Adipocyte (in vitro differentiated cells): ENCODE measurements around the gene CMIP.

ENCODE experiments used
- DNase-seq: peaks from one replicate; pipeline ENCODE4 v3.0.0-alpha.2; 2015; ENCODE audit warnings: low read depth
- H3K27me3 ChIP-seq: replicated peaks from 2 replicates; pipeline ENCODE4 v1.7.0; 2013; ENCODE audit warnings: mild to moderate bottlenecking, low read length, moderate library complexity; ENCODE audit not compliant: control insufficient read depth, insufficient read depth
- H3K36me3 ChIP-seq: 2 replicates; pipeline ENCODE4 v1.7.0; 2013; ENCODE audit warnings: low read length, mild to moderate bottlenecking, moderate library complexity; ENCODE audit not compliant: control insufficient read depth, insufficient read depth, severe bottlenecking
- H3K4me1 ChIP-seq: 2 replicates; pipeline ENCODE4 v1.7.0; 2013; ENCODE audit warnings: mild to moderate bottlenecking, low read length, moderate library complexity; ENCODE audit not compliant: control insufficient read depth, insufficient read depth
- H3K4me3 ChIP-seq: 2 replicates; pipeline ENCODE4 v1.7.0; 2013; ENCODE audit warnings: mild to moderate bottlenecking, low read length, moderate library complexity
- H3K9ac ChIP-seq: 2 replicates; pipeline ENCODE4 v1.7.0; 2013; ENCODE audit warnings: mild to moderate bottlenecking, low read length, moderate library complexity
- H3K9me3 ChIP-seq: 2 replicates; pipeline ENCODE4 v1.7.0; 2013; ENCODE audit warnings: mild to moderate bottlenecking, low read length, moderate library complexity; ENCODE audit not compliant: control insufficient read depth

CMIP gene

DNA sequence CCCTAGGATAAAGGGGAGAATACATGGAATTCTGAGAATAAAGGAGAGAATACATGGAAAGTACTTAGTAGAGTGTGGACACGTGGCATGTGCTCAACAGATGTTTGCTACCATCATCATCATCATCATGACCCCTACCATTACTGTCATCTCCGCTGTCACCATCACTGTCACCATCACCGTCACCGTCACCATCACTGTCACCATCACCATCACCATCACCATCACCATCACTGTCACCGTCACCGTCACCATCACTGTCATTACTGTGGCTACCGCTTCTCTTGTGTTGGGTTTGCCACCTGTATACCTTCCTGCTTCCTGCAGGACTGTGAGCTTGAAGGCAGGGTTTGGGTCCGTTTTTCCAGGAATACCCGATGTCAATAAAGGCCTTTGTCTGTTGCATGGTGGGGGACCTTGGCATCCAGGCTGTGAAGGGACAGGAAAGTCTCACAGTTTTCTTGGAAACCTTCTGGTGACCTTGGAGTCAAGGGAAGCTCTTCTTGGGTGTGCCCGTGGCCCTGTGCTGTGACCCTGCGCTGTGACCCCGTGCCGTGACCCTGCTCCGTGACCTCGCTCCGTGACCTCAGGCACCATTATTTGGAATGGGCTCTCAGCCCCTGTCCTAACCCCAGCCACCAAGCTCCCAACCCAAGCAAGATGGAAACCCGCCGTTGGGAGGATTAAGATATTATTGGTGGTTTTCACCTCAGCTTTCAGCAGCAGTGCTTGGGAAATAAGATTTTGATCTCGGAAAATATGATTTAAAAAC lies 14.4 kb downstream of the CMIP start:
- peaks cover 21% of the 10 kb centered on the region for H3K4me1 ChIP-seq
- DNase-seq = no peak
- no peaks in the 10 kb centered on the region for H3K9me3 ChIP-seq
- no peak overlapping the region for H3K4me3 ChIP-seq
- H3K27me3 ChIP-seq = no peaks in the 10 kb centered on the region
- H3K9ac ChIP-seq = no peak overlapping the region
- H3K36me3 ChIP-seq = peaks cover 3% of the 10 kb centered on the region

DNA sequence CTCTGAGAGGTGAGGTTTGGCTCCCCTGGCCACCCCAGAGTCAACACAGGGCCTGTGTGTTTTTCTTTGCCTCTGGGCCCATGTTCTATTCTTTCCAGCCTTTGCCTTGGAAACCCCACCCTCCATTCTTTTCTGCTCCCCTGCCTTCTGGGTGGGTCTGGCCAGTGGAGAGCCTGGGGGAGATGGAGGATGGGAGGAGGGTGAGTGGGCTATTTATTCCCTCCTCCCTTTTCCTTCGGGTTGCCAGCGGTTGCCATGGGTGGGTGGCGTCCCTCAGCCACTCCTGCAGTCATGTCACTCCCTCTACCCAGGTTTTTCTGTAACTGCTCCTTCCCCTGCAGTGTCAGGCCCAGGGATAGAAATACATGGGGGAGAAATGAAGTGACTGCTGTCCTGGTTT lies 15.5 kb downstream of the CMIP start:
- no peak for DNase-seq
- H3K4me3 ChIP-seq = no peak overlapping the region
- peaks cover 21% of the 10 kb centered on the region for H3K4me1 ChIP-seq
- no peaks in the 10 kb centered on the region for H3K27me3 ChIP-seq
- no peaks in the 10 kb centered on the region for H3K9me3 ChIP-seq
- no peak overlapping the region for H3K9ac ChIP-seq
- H3K36me3 ChIP-seq = peaks cover 3% of the 10 kb centered on the region

DNA sequence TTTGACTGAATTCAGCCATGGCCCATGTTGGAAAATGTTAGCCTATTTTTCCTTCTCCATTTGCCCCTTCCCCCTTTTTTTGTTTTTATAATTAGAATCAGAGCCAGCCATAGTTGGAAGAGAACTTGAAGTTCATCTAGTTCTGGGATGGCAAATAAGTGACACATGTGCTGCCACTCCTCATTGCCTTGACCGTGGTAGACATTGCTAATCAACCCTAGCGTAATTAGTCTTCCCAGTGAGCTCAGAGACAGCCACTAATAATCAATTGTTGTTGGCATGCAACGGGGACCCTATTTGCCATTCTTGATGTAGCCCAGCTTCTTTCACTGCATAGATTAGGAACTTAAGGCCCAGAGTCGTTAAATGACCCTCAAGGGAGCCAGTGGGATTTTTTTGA lies 16.6 kb downstream of the CMIP start:
- Histone ChIP-seq H3K27me3 (no peaks in the 10 kb centered on the region), H3K4me3 (no peak overlapping the region), H3K9ac (no peak overlapping the region), H3K9me3 (no peaks in the 10 kb centered on the region), H3K36me3 (peaks cover 3% of the 10 kb centered on the region), H3K4me1 (peaks cover 22% of the 10 kb centered on the region)
- no peak for DNase-seq

DNA sequence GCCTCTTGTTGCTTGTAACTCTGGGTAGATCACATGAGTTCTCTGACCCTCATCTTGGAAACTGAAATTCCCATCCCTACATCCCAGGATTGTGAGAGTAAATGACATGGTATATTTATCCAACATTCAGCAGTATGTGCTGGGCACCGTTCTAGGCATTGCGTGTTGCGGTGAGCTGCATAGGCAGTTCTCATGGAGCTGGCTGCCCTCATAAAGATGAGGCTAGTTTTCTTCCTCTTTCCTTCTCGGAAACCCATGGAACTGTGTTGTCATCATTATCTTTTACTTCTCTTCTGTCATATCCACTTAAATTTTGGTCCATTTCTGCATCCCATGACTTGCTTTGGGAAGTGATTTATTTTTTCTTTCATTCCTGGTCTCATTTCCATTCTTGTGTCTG lies 17.2 kb downstream of the CMIP start:
- Histone ChIP-seq H3K9ac (no peak overlapping the region), H3K9me3 (no peaks in the 10 kb centered on the region), H3K27me3 (no peaks in the 10 kb centered on the region), H3K36me3 (peaks cover 3% of the 10 kb centered on the region), H3K4me1 (peaks cover 27% of the 10 kb centered on the region), H3K4me3 (no peak overlapping the region)
- no peak for DNase-seq

DNA sequence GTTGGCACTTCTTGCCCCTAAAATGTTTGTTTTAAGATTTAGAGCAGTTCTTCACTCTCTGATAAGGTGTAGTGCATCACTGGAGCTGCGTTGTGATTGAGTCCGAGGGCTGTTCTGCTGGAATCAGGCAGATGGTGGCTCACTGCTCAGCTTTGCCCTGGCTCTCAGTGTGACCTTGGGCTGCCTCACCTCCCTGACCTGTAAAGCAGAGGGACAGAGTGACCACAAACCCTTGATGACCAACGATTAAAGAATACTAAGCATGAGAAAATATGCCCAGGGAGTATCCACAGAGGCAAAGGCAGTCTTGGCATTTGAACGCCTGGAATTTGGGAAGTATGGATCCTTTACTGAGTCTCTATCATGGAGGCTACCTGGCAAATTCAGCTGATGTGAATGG lies 18.1 kb downstream of the CMIP start:
- Histone ChIP-seq H3K36me3 (peaks cover 3% of the 10 kb centered on the region), H3K9ac (no peak overlapping the region), H3K4me3 (no peak overlapping the region), H3K9me3 (no peaks in the 10 kb centered on the region), H3K4me1 (peaks cover 29% of the 10 kb centered on the region), H3K27me3 (no peaks in the 10 kb centered on the region)
- no peak for DNase-seq

DNA sequence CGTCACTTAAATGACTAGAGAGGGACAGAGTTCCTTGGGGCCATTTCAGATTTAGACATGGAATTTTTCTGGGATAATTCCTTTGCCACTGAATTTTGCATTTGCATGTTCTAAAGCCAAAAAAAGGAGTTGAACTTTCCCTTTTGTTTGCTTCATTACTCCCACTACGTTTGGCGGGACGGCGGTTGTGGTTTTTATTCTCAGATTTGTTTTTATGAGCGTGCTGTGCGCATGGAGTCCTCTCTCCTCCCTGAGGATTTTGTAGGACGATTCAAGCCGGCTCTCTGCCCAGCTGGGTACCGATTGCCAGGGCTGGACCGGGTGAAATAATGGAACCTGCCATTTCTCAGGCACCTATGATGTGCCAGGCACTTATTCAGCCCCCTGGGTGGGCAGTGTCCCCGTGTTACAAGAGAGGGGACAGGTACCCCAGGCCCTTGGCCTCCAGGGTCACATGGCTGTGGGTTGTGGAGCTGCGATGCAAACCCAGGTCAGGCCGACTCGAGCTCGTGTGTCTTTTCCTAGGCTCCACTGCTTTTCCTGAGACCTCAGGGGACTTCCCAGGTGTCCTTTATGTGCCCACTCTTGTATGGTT lies 18.8 kb downstream of the CMIP start:
- no peaks in the 10 kb centered on the region for H3K9me3 ChIP-seq
- H3K9ac ChIP-seq = no peak overlapping the region
- peaks cover 3% of the 10 kb centered on the region for H3K36me3 ChIP-seq
- DNase-seq = no peak
- no peak overlapping the region for H3K4me3 ChIP-seq
- peaks cover 22% of the 10 kb centered on the region for H3K4me1 ChIP-seq
- H3K27me3 ChIP-seq = no peaks in the 10 kb centered on the region

DNA sequence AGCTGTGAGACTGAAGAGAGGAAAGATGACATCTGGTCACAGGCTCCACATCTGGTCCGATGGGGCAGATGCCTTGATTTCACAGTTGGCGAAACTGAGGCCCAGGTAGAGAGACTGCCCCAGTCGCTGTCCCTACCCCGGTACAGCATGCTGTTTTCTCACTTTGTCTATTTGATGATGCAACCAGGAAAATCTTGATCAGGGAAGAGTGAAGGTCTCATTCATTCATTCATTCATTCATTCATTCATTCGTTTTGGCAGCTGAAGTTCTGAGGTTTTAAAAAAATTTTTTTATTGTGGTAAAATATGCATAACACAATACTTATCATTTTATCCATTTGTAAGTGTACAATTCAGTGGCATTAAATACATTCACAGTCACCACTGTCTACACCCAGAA lies 19.7 kb downstream of the CMIP start:
- H3K4me3 ChIP-seq = no peak overlapping the region
- H3K4me1 ChIP-seq = peaks cover 18% of the 10 kb centered on the region
- H3K9me3 ChIP-seq = no peaks in the 10 kb centered on the region
- no peaks in the 10 kb centered on the region for H3K36me3 ChIP-seq
- no peak for DNase-seq
- H3K9ac ChIP-seq = no peak overlapping the region
- H3K27me3 ChIP-seq = no peaks in the 10 kb centered on the region

DNA sequence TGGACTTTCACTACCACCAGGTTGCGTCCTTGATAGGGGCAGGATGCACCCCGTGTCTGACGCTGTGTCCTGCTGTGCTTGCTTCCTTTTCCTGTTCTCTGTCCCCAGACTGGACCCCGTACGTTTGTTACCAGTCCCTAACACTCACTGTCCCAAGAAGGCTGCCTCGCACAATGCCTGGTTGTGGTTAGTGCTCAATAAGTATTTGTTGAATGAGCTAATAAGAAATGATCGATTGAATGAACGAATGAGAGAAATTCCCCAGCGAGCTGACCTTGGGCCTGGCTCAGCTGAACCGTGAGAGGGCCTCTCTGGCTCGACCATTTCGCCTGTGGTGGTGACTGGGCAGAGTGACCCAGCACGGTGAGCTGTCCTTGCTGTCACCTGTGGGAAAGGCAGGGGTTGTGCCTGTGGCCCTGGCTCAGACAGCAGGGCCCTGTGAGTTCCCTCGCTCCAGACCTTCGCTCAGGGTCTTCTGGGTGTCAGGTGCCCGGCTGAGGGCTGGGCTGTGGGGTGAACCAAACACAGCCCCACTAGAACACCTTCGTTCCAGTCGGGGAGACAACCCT lies 20.9 kb downstream of the CMIP start:
- DNase-seq = no peak

DNA sequence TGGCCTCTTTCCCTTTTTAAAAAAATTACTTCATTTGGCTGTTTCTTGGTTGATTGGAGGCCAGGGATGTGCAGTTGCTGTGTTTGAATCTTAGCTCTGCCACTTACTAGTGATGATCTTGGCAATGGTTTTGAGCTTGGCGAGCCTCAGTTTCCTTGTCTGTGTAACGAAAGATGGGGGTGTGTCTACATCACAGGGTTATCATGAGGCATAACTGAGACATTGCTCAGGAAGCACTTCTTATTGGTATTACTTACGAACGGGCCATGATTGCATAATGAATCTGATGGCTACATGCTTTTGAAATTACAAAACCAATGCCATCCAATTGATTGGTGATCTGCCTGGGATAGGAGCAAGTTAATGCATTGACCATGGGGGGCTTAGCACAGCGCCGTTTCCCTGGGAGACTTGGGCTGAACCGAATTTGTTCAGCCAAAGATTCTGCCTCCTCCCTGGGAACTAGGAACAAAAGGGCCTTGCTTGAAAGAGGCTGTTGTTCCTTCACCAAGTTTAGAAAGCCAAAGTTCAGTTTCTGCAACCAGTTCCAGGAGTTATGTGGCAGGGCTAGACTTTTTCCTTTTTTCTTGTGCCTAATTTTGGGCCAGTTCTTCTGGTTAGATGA lies 21.9 kb downstream of the CMIP start:
- no peaks in the 10 kb centered on the region for H3K27me3 ChIP-seq
- H3K9ac ChIP-seq = no peak overlapping the region
- no peak for DNase-seq
- peaks cover 18% of the 10 kb centered on the region for H3K4me1 ChIP-seq
- H3K36me3 ChIP-seq = peaks cover 7% of the 10 kb centered on the region
- no peak overlapping the region for H3K4me3 ChIP-seq
- no peaks in the 10 kb centered on the region for H3K9me3 ChIP-seq

More for the DNA sequence above, 20.9 kb downstream of the CMIP start:
- Histone ChIP-seq H3K36me3 (no peaks in the 10 kb centered on the region), H3K4me3 (no peak overlapping the region), H3K4me1 (peaks cover 18% of the 10 kb centered on the region), H3K27me3 (no peaks in the 10 kb centered on the region), H3K9ac (no peak overlapping the region), H3K9me3 (no peaks in the 10 kb centered on the region)

DNA sequence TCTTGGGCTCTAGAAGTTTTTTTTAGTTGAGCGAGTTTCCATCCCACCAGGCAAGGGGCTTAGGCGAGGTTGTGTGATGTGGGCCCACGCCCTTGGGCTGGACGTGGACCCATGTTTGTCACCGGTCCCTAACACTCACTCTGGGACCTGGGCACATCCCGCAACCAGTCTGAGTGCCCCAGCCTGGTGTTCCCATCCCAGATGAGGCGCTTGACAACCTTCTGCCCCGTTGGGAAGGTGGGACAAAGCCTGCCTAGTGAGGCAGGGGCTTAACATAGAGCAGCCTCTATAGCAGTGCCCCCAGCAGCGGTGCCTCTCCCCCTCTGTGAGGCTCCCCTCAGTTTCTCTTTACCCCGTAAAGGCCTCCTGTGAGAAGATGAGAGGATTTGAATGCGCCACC lies 22.5 kb downstream of the CMIP start:
- no peaks in the 10 kb centered on the region for H3K27me3 ChIP-seq
- no peak for DNase-seq
- peaks cover 7% of the 10 kb centered on the region for H3K36me3 ChIP-seq
- no peak overlapping the region for H3K4me3 ChIP-seq
- H3K9me3 ChIP-seq = no peaks in the 10 kb centered on the region
- no peak overlapping the region for H3K9ac ChIP-seq
- peaks cover 18% of the 10 kb centered on the region for H3K4me1 ChIP-seq

DNA sequence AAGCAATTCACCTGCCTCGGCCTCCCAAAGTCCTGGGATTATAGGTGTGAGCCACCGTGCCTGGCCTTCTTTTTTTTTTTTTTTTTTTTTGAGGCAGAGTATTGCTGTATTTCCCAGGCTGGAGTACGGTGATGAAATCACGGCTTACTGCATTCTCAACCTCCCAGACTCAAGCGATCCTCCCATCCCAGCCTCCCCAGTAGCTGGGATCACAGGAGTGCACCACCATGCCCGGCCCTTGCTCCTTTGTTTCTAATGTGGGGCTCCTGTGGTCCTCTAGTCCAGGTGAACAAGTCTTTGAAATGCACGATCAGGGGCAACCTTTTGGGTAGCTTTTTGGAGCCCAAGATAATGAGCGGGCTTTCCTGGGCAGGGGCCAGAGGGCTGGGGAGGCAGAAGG lies 23.2 kb downstream of the CMIP start:
- H3K9me3 ChIP-seq = no peaks in the 10 kb centered on the region
- peaks cover 17% of the 10 kb centered on the region for H3K4me1 ChIP-seq
- no peaks in the 10 kb centered on the region for H3K27me3 ChIP-seq
- no peak overlapping the region for H3K4me3 ChIP-seq
- peaks cover 7% of the 10 kb centered on the region for H3K36me3 ChIP-seq
- DNase-seq = no peak
- H3K9ac ChIP-seq = no peak overlapping the region
